CD14-positive monocyte (primary cell): ENCODE data around the gene S100A1. TPM values are rescaled to one million over a fixed set of nuclear protein-coding genes. Genes with fewer than 3 reads are reported as not detected.

Experiments used
- DNase-seq, 3 donors: peaks; one replicate each; pipeline ENCODE4 v3.0.0-alpha.2; 2011 to 2022
- H2AFZ ChIP-seq: 2 replicates; pipeline ENCODE4 v1.6.0; 2012; ENCODE audit warnings: mild to moderate bottlenecking, low read depth, low read length, inconsistent platforms; ENCODE audit not compliant: insufficient read depth, poor library complexity, severe bottlenecking
- H3K27ac ChIP-seq, 2 donors: 1 replicate in 1 of 2; 2 replicates in 1 of 2; pipeline ENCODE4 v1.5.1; 2012 to 2013; ENCODE audit warnings: low read length in 2 of 2, control low read depth in 1 of 2, inconsistent platforms in 1 of 2, low read depth in 1 of 2, mild to moderate bottlenecking in 1 of 2
- H3K27me3 ChIP-seq, 2 donors: one replicate each; pipeline versions ENCODE4 v1.6.0 to v1.6.1; 2011 to 2013; ENCODE audit warnings: low read length in 2 of 2; ENCODE audit not compliant: control insufficient read depth in 2 of 2, insufficient read depth in 2 of 2
- H3K36me3 ChIP-seq, 2 donors: replicated peaks in 1 of 2; 1 replicate in 1 of 2; 2 replicates in 1 of 2; pipeline versions ENCODE4 v1.5.1 to v1.6.1; 2012 to 2013; ENCODE audit warnings: low read length in 2 of 2, control low read depth in 1 of 2, inconsistent platforms in 1 of 2, mild to moderate bottlenecking in 1 of 2; ENCODE audit not compliant: insufficient read depth in 2 of 2, control insufficient read depth in 1 of 2
- H3K4me1 ChIP-seq, 2 donors: 1 replicate in 1 of 2; 2 replicates in 1 of 2; pipeline versions ENCODE4 v1.5.1 to v1.6.1; 2012 to 2013; ENCODE audit warnings: low read length in 2 of 2, control low read depth in 1 of 2, inconsistent platforms in 1 of 2, mild to moderate bottlenecking in 1 of 2, moderate library complexity in 1 of 2; ENCODE audit not compliant: insufficient read depth in 2 of 2, control insufficient read depth in 1 of 2
- H3K4me2 ChIP-seq: replicated peaks from 2 replicates; pipeline ENCODE3; 2012; ENCODE audit warnings: low read length, moderate library complexity, mild to moderate bottlenecking; ENCODE audit not compliant: poor library complexity, severe bottlenecking; ENCODE audit errors: extremely low read depth
- H3K4me3 ChIP-seq, 3 experiments: fragments of 200-600 bp in 1 of 3; sonication (generic) in 1 of 3; replicated peaks in 1 of 3; 1 replicate in 2 of 3; 2 replicates in 1 of 3; pipeline ENCODE4 v1.5.1; 2011 to 2013; ENCODE audit warnings: low read length in 3 of 3, mild to moderate bottlenecking in 3 of 3, control low read depth in 2 of 3, low read depth in 2 of 3, inconsistent platforms in 1 of 3, moderate library complexity in 1 of 3
- H3K79me2 ChIP-seq: 2 replicates; pipeline ENCODE4 v1.6.0; 2012; ENCODE audit warnings: mild to moderate bottlenecking, control low read depth, inconsistent platforms, low read length, moderate library complexity; ENCODE audit not compliant: insufficient read depth
- H3K9ac ChIP-seq: 2 replicates; pipeline ENCODE4 v1.6.0; 2017; ENCODE audit warnings: low read length, mild to moderate bottlenecking; ENCODE audit not compliant: insufficient read depth, poor library complexity, severe bottlenecking
- H3K9me3 ChIP-seq, 2 donors: replicated peaks in 1 of 2; 1 replicate in 1 of 2; 2 replicates in 1 of 2; pipeline versions ENCODE4 v1.5.1 to v1.6.1; 2012 to 2013; ENCODE audit warnings: low read length in 2 of 2, control low read depth in 1 of 2; ENCODE audit not compliant: control insufficient read depth in 1 of 2, insufficient read depth in 1 of 2
- H4K20me1 ChIP-seq: 2 replicates; pipeline ENCODE4 v1.6.0; 2012; ENCODE audit warnings: mild to moderate bottlenecking, low read length, control low read depth, moderate library complexity; ENCODE audit not compliant: insufficient read depth
- H3K27ac Mint-ChIP-seq, 7 donors: one replicate each; pipeline ENCODE4 v1.8.0; 2020; ENCODE audit warnings: mild to moderate bottlenecking in 7 of 7, mixed read lengths in 7 of 7, moderate library complexity in 6 of 7, inconsistent platforms in 2 of 7
- H3K27me3 Mint-ChIP-seq, 3 donors: one replicate each; pipeline ENCODE4 v1.8.0; 2021 to 2022; ENCODE audit warnings: low read depth in 3 of 3, mild to moderate bottlenecking in 3 of 3, mixed read lengths in 3 of 3, moderate library complexity in 3 of 3, inconsistent platforms in 1 of 3
- H3K36me3 Mint-ChIP-seq, 2 donors: one replicate each; pipeline ENCODE4 v1.8.0; 2020; ENCODE audit warnings: mixed read lengths in 2 of 2, inconsistent platforms in 1 of 2, mild to moderate bottlenecking in 1 of 2
- H3K4me1 Mint-ChIP-seq: one replicate; pipeline ENCODE4 v1.8.0; 2020; ENCODE audit warnings: mild to moderate bottlenecking, mixed read lengths
- H3K4me3 Mint-ChIP-seq, 2 donors: one replicate each; pipeline ENCODE4 v1.8.0; 2020; ENCODE audit warnings: mild to moderate bottlenecking in 2 of 2, mixed read lengths in 2 of 2, moderate library complexity in 1 of 2
- H3K9me3 Mint-ChIP-seq, 7 donors: one replicate each; pipeline ENCODE4 v1.8.0; 2020 to 2022; ENCODE audit warnings: mixed read lengths in 7 of 7, mild to moderate bottlenecking in 6 of 7, moderate library complexity in 6 of 7, inconsistent platforms in 2 of 7
- WGBS: methylation state at CpG from one replicate; pipeline ENCODE4 v1.1.5; 2013; ENCODE audit warnings: missing lambda C conversion rate; ENCODE audit not compliant: insufficient coverage; 5-methylcytosine and 5-hydroxymethylcytosine counted together
- intact Hi-C, 2 donors: fragments of 100-400 bp; cut with micrococcal nuclease; formaldehyde crosslinking; loops; one replicate each; pipeline versions ENCODE4 v1.15.0 to v1.15.1; 2023
- polyA plus RNA-seq, 3 donors: library from polyadenylated mRNA; depleted of rRNA in 1 of 3; unstranded in 2 of 3; stranded (reverse) in 1 of 3; fragments of 300-500 nt in 2 of 3; fragments of >200 nt in 1 of 3; fragmentation: Illumina TruSeq in 2 of 3; gene quantifications; 1 replicate in 2 of 3; 2 replicates in 1 of 3; pipeline ENCODE4 v1.2.3, GENCODE V29; 2012 to 2021
- TF ChIP-seq, protein P1 (sequence below): fragments of 200-600 bp; IDR thresholded peaks from one replicate; pipeline ENCODE4 v1.8.0; 2022; ENCODE audit warnings: antibody characterized with exemption, mild to moderate bottlenecking

Gene S100A1
- polyA plus RNA-seq, 3 donors = not detected

- Histone ChIP-seq H3K27me3 (no peaks in the 10 kb centered on the region), H3K9me3 (no peaks in the 10 kb centered on the region), H3K27ac (no peak overlapping the region), H3K4me2 (no peak overlapping the region), H2AFZ (no peak overlapping the region), H3K9ac (no peak overlapping the region), H3K36me3 (no peaks in the 10 kb centered on the region), H3K4me3 (no peak overlapping the region), H4K20me1 (no peaks in the 10 kb centered on the region), H3K79me2 (no peaks in the 10 kb centered on the region), H3K4me1 (peaks cover 35 to 48% of the 10 kb centered on the region in 2 donors)
- intact Hi-C loops = no loop called here
- Mint-ChIP-seq H3K27me3 (peaks cover 2% of the 10 kb centered on the region in 3 donors), H3K4me1 (peaks cover 41% of the 10 kb centered on the region), H3K9me3 (peaks cover 0 to 2% (median 0%) of the 10 kb centered on the region in 7 donors), H3K36me3 (no peaks in the 10 kb centered on the region), H3K27ac (no peak overlapping the region), H3K4me3 (no peak overlapping the region)
- TF ChIP-seq, protein P1, sequence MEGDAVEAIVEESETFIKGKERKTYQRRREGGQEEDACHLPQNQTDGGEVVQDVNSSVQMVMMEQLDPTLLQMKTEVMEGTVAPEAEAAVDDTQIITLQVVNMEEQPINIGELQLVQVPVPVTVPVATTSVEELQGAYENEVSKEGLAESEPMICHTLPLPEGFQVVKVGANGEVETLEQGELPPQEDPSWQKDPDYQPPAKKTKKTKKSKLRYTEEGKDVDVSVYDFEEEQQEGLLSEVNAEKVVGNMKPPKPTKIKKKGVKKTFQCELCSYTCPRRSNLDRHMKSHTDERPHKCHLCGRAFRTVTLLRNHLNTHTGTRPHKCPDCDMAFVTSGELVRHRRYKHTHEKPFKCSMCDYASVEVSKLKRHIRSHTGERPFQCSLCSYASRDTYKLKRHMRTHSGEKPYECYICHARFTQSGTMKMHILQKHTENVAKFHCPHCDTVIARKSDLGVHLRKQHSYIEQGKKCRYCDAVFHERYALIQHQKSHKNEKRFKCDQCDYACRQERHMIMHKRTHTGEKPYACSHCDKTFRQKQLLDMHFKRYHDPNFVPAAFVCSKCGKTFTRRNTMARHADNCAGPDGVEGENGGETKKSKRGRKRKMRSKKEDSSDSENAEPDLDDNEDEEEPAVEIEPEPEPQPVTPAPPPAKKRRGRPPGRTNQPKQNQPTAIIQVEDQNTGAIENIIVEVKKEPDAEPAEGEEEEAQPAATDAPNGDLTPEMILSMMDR = no peak
- 92% methylated on average over 4 of the region's 5 CpGs for WGBS
- no peak for DNase-seq
These were observed 14.8 kb upstream of the S100A1 start for GRCh38 chr1:153613406-153613805.

- peaks cover 35 to 46% of the 10 kb centered on the region in 2 donors for H3K4me1 ChIP-seq
- no peaks in the 10 kb centered on the region for H3K36me3 ChIP-seq
- H3K27ac ChIP-seq = no peak overlapping the region
- no peak overlapping the region for H3K4me2 ChIP-seq
- Mint-ChIP-seq H3K36me3 (no peaks in the 10 kb centered on the region), H3K4me3 (no peak overlapping the region), H3K4me1 (peaks cover 39% of the 10 kb centered on the region), H3K27me3 (peaks cover under 1 to 2% (median 2%) of the 10 kb centered on the region in 3 donors), H3K27ac (no peak overlapping the region), H3K9me3 (peaks cover 0 to 2% (median 0%) of the 10 kb centered on the region in 7 donors)
- 100% methylated on average over 1 of the region's 2 CpGs for WGBS
- peaks cover 0 to under 1% of the 10 kb centered on the region in 2 donors for H3K9me3 ChIP-seq
- DNase-seq = no peak
- no peak overlapping the region for H3K4me3 ChIP-seq
- intact Hi-C loops = no loop called here
- H2AFZ ChIP-seq = no peak overlapping the region
- TF ChIP-seq, protein P1 = no peak
- H3K79me2 ChIP-seq = no peaks in the 10 kb centered on the region
- no peaks in the 10 kb centered on the region for H4K20me1 ChIP-seq
- no peaks in the 10 kb centered on the region for H3K27me3 ChIP-seq
- no peak overlapping the region for H3K9ac ChIP-seq
These were observed 13.9 kb upstream of the S100A1 start for GRCh38 chr1:153614189-153614900.
